ENCODE results near the gene FAM53B.

FAM53B gene

GRCh38 chr10:124741922-124742412, 2.2 kb downstream of the FAM53B start:
- peak; percentile 48 for DNase-seq

- DNase-seq: peak; percentile 84
Measured at GRCh38 chr10:124741281-124741921, 2.8 kb downstream of the FAM53B start.

GRCh38 chr10:124740369-124741280, 3.6 kb downstream of the FAM53B start:
- no peak for DNase-seq

GRCh38 chr10:124739986-124740368, 4.2 kb downstream of the FAM53B start:
- no peak for DNase-seq

GRCh38 chr10:124739119-124739921, 4.9 kb downstream of the FAM53B start:
- DNase-seq: no peak

- DNase-seq: no peak
Measured at GRCh38 chr10:124738441-124738840, 5.7 kb downstream of the FAM53B start.

- DNase-seq: no peak
Measured at GRCh38 chr10:124737708-124738107, 6.5 kb downstream of the FAM53B start.

- no peak for DNase-seq
Measured at GRCh38 chr10:124737221-124737620, 7.0 kb downstream of the FAM53B start.

GRCh38 chr10:124736491-124737136, 7.6 kb downstream of the FAM53B start:
- no peak for DNase-seq

- DNase-seq: no peak
Measured at GRCh38 chr10:124735491-124736286, 8.5 kb downstream of the FAM53B start.

- DNase-seq: peak; percentile 40
Measured at GRCh38 chr10:124734311-124735166, 9.6 kb downstream of the FAM53B start.

- no peak for DNase-seq
Measured at GRCh38 chr10:124733571-124734245, 10.5 kb downstream of the FAM53B start.

- peak; percentile 83 for DNase-seq
Measured at GRCh38 chr10:124732931-124733570, 11.1 kb downstream of the FAM53B start.

GRCh38 chr10:124731551-124731950, 12.6 kb downstream of the FAM53B start:
- DNase-seq: no peak

GRCh38 chr10:124730790-124731189, 13.4 kb downstream of the FAM53B start:
- DNase-seq: no peak

- DNase-seq: no peak
Measured at GRCh38 chr10:124728830-124729661, 15.1 kb downstream of the FAM53B start.

- DNase-seq: peak; percentile 28
Measured at GRCh38 chr10:124728071-124728829, 15.9 kb downstream of the FAM53B start.
